Activated naive CD8-positive, alpha-beta T cell treated with anti-CD3 and anti-CD28 coated beads for 36 hours (primary cell): ENCODE measurements around the gene CDT1. TPM values are rescaled to one million over a fixed set of nuclear protein-coding genes. Genes with fewer than 3 reads are reported as not detected.

Source experiments
- DNase-seq: peaks from one replicate; pipeline ENCODE4 v3.0.0; 2021
- H3K27ac Mint-ChIP-seq: one replicate; pipeline ENCODE4 v1.8.0; 2022; ENCODE audit warnings: mild to moderate bottlenecking, moderate library complexity, mixed read lengths
- H3K27me3 Mint-ChIP-seq: one replicate; pipeline ENCODE4 v1.8.0; 2022; ENCODE audit warnings: mild to moderate bottlenecking, mixed read lengths
- H3K36me3 Mint-ChIP-seq: one replicate; pipeline ENCODE4 v1.8.0; 2021; ENCODE audit warnings: mild to moderate bottlenecking, mixed read lengths
- H3K4me1 Mint-ChIP-seq: one replicate; pipeline ENCODE4 v1.8.0; 2021; ENCODE audit warnings: mixed read lengths
- H3K4me3 Mint-ChIP-seq: one replicate; pipeline ENCODE4 v1.8.0; 2022; ENCODE audit warnings: mild to moderate bottlenecking, moderate library complexity, mixed read lengths
- H3K9me3 Mint-ChIP-seq: one replicate; pipeline ENCODE4 v1.8.0; 2022; ENCODE audit warnings: mixed read lengths
- total RNA-seq, 2 experiments: library from RNA; stranded (reverse); gene quantifications; one replicate each; pipeline ENCODE4 v1.2.3, GENCODE V29; 2021

CDT1 gene
- total RNA-seq, 2 experiments from 2014 or later, result 156 to 158 TPM

DNA sequence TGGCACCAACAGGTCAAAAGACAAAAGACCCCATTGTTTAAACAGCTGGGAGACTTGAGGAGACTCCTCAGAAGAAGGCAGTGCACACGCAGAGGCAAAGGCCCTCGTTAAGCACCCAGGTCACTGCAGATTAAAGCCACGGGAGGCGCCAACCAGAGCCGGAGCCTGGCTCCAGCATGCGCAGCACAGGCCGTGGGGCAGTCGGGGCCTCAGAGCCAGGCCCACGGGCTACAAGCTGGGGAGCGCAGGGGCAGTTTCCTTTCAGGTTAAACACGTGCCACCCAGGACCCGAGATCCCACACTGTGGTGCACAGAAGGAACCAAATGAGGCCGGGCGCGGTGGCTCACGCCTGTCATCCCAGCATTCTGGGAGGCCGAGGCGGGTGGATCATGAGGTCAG, 27.8 kb upstream of the CDT1 start:
- DNase-seq, result no peak
- Mint-ChIP-seq H3K4me3 (no peak overlapping the region), H3K27me3 (no peaks in the 10 kb centered on the region), H3K9me3 (no peaks in the 10 kb centered on the region), H3K4me1 (peaks cover 14% of the 10 kb centered on the region), H3K36me3 (no peaks in the 10 kb centered on the region), H3K27ac (no peak overlapping the region)

DNA sequence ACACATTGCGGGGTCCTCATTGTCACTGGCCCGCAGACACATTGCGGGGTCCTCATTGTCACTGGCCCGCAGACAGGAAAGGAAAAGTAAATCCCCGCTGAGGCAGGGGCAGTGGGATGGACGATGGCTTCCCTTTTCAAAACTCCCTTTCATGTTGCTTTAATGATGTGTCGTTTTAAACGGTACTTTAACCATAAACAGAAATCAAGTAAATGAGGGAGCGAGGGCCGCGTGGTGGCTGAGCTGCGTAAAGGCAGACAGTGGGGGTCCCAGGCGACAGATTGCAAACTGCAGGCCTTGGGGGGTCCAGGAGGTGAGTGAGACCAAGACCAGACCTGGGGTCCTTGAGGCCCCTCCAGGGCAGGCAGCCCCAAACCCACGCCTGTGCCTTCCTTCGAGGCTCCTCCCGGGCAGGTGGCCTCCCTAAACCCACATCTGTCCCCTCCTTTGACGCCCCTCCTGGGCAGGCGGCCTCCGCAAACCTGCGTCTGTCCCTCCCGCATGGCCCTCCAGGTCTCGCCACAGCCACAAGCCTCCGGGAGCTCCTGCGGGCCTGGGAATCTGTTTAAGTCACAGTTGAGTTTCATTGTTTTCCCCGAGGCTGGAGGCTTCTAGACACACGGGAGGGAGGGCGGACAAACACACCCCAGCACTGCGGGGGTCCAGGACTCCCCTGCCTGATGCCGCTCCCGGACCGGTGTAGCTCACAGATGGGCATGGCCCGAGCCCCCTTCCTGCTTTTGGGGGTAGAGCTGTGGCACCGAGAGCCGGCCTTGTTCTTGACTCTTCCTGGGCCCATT, 25.9 kb upstream of the CDT1 start:
- no peaks in the 10 kb centered on the region for H3K36me3 Mint-ChIP-seq
- H3K4me1 Mint-ChIP-seq, result peaks cover 27% of the 10 kb centered on the region
- H3K27ac Mint-ChIP-seq, result no peak overlapping the region
- no peaks in the 10 kb centered on the region for H3K9me3 Mint-ChIP-seq
- H3K4me3 Mint-ChIP-seq, result no peak overlapping the region
- no peaks in the 10 kb centered on the region for H3K27me3 Mint-ChIP-seq
- no peak for DNase-seq

DNA sequence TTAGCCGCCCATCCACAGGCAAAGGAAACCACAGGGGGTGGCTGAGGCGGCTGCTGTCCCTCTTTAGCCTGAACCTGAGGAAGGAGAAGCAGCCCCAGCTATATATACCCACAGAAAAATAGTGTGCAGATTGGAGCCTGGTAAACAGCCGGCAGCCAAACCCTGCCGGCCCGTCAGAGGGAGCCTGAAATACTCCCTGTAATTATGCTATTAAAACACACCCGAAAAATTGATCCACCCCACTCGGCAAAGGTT, 25.4 kb upstream of the CDT1 start:
- H3K27me3 Mint-ChIP-seq, result no peaks in the 10 kb centered on the region
- H3K27ac Mint-ChIP-seq, result no peak overlapping the region

DNA sequence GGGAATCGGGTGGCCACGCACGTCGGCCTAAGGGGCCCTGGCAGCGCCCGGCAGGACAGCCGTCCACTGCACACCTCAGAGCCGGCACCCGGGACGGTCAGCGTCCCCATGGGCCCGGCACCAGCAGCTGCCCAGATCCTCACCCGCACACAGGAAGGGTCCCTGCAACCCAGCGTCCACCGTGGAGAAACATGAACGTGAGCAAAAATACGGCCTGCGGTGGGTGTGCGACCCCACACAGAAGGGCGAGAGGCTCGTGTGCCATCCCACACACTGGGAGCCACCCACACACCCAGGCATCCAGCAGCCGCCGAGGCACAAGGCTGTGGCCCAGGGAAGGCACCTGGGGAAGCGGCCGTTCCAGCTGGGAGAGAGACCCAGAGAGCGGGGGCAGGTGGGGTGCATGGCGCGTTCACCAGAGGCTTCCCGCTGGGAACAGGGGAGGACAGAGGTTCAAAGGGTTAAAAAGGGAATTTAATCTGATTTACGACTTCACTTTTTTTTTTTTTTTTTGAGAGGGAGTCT, 25.0 kb upstream of the CDT1 start:
- no peaks in the 10 kb centered on the region for H3K27me3 Mint-ChIP-seq

More for the DNA sequence above, 25.4 kb upstream of the CDT1 start:
- DNase-seq, result no peak
- Mint-ChIP-seq H3K36me3 (no peaks in the 10 kb centered on the region), H3K4me1 (peaks cover 32% of the 10 kb centered on the region), H3K4me3 (no peak overlapping the region), H3K9me3 (no peaks in the 10 kb centered on the region)

DNA sequence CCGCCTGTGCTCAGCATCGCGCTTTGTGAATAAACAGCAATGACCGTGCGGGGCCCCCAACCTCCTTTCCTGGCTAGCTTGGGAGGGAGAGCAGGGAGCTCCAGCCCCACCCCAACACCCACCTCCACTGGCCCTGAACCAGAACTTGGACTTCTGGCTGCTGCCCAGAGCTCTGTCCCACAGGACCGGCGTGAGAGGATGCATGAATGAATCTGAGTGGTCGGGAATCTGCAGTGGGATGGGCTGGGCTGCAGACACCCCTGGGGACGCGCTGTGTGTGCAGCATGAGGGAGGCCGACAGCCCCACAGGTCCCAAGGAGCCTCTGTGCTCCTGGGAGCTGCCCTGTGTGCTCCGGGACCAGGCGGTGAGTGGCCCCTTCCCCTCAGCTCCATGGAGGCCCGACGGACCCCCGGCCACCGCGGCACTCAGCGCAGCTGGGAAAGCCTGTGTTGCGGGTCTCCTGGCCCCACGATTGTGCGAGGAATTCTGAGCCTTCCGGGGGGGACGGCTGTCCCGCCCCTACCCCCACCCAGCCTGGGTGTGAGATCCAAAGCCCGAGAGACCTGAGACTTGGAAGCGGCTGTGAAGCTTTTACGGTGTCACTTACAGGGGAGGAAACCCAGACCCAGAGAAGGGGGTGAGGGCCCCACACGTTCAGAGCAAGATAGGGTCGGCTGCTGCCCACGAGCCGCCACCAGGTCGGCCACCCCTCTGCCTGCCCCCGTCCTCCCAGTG, 24.0 kb upstream of the CDT1 start:
- no peak for DNase-seq
- Mint-ChIP-seq H3K4me1 (peaks cover 37% of the 10 kb centered on the region), H3K36me3 (no peaks in the 10 kb centered on the region), H3K9me3 (no peaks in the 10 kb centered on the region), H3K27me3 (no peaks in the 10 kb centered on the region), H3K27ac (peak overlapping the region; percentile 71), H3K4me3 (no peak overlapping the region)

More for the DNA sequence above, 25.0 kb upstream of the CDT1 start:
- Mint-ChIP-seq H3K9me3 (no peaks in the 10 kb centered on the region), H3K27ac (no peak overlapping the region), H3K4me1 (peaks cover 36% of the 10 kb centered on the region), H3K36me3 (no peaks in the 10 kb centered on the region), H3K4me3 (no peak overlapping the region)
- DNase-seq, result no peak

DNA sequence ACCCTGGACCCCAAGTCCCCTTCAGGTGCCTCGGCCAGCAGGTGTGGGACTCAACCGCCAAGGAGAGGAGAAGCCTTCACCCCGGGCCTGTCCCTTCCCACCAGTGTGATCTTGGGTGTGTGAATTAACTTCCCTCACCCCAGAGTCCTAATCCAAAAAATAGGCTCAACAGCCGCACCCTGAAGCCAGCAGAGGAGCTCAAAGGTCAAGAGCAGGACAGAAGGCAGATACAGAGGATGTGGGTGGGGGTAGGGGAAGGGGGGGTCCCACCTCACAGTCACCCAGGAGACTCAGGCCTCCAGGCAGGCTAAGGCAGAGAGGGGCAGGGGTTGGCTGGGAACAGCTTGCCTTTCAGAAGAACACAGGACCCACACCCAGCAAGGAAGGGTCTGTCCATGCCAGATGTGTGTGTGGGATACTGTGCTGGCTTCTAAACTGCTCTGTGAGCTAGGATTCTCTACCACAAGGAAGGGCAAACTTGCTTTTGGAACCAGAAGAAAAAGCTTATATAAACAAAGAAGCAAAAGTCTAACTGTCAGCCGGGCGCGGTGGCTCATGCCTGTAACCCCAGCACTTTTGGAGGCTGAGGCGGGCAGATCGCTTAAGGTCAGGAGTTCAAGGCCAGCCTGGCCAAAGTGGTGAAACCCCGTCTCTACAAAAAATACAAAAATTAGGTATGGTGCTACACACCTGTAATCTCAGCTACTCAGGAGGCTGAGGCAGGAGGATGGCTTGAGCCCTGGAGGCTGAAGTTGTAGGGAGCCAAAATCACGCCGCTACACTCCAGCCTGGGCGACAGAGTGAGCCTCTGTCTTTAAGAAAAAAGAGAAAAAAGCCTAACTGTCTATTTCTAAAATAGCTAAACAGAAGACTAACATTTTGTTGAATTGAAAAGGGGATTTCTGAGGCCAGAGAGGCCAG, 23.2 kb upstream of the CDT1 start:
- H3K4me1 Mint-ChIP-seq, result peaks cover 37% of the 10 kb centered on the region
- no peak for DNase-seq
- no peaks in the 10 kb centered on the region for H3K27me3 Mint-ChIP-seq
- peak overlapping the region; percentile 71 for H3K27ac Mint-ChIP-seq
- H3K36me3 Mint-ChIP-seq, result no peaks in the 10 kb centered on the region
- no peaks in the 10 kb centered on the region for H3K9me3 Mint-ChIP-seq
- peak overlapping the region; percentile 86 for H3K4me3 Mint-ChIP-seq

DNA sequence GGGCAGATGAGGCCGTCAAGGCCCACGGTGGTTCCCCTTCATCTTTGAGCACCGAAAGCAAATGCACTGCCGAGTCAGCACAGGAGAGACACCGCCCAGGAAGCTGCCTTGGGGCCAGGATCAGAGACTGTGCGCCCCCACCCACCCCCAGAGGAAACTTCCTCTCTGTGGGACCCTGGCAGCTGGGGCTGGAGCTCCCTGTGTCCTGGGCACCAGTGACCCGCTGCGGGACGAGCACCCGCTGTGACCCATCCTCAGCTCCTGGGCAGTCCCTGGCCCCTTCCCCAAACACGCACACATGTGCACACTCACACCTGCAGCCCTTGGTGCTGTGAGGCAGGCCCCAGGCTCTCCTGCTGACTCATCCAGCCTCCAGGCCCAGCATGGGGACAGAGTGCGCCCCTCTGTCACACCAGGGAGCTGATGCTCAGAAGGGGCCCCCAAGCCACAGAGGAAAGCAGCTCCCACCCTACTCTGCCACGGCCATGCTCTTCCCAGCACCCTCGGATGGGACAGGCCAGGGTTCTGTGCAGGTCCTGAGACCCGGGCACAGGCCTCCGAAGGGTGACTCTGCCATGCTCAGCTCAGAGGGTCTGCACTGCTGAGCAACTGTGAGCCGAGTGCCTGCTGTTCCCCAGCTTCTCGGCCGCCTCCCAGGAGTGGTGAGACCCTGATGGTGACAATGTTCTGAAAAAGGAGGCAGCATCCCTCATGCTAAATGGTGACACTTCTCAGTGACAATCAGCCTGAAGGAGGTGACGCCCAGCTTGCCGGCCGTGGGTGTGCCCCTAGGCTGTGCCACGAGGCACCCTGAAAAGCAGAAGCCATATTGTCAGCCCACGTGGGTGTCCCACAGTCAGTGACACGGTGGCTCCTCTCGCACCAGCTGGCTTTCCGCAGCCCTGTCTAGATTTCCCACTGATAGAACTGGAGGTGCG, 22.2 kb upstream of the CDT1 start:
- no peaks in the 10 kb centered on the region for H3K36me3 Mint-ChIP-seq
- no peaks in the 10 kb centered on the region for H3K9me3 Mint-ChIP-seq
- peak; percentile 70 for DNase-seq
- peak overlapping the region; percentile 86 for H3K4me3 Mint-ChIP-seq
- H3K27ac Mint-ChIP-seq, result peak overlapping the region; percentile 71
- H3K27me3 Mint-ChIP-seq, result no peaks in the 10 kb centered on the region
- peaks cover 38% of the 10 kb centered on the region for H3K4me1 Mint-ChIP-seq

DNA sequence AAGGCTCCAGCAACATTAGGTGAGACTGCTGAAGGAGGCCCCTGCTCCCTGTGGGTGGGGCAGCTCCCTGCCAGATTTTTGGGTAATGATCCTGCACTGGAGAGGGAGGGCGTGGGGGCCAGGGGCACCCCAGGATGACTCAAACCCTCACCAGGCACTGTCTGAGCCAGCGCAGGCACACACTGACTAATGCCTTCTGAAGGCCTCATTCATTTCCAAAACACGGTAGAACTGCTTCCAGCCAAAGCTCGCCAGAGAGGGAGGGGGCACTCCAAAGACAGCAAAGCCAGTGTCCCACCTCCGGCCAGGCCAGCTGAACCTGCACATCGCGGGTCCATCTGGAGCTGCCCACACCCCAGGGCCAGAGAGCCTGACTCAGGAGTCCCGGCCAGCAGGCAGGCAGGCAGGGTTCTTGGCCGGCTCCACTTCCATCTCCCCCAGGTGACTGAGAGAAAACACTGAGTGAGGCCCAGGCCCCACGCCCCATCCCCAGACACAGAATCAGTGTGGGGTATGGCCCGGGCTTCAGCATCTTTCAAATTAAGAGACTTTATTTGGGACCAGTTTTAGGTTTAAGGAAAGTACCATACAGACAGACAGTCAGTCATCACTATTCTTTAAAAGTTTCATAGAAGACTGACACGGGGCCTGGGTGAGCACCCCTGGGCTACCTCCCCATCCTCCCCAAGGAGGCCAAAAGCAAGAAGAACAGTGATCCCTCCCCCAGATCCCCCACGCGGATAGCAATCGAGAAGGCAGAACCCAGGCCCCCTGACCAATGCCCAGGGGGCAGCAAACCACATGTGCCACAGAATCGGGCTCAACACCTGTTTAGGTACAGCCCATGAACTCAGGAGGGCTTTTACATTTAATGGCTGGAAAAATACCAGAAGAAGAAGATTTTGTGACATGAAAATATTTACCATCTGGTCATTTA, 20.9 kb upstream of the CDT1 start:
- no peaks in the 10 kb centered on the region for H3K9me3 Mint-ChIP-seq
- peaks cover 38% of the 10 kb centered on the region for H3K4me1 Mint-ChIP-seq
- peak overlapping the region; percentile 71 for H3K27ac Mint-ChIP-seq
- no peaks in the 10 kb centered on the region for H3K27me3 Mint-ChIP-seq
- no peaks in the 10 kb centered on the region for H3K36me3 Mint-ChIP-seq
- DNase-seq, result peak; percentile 78
- peak overlapping the region; percentile 86 for H3K4me3 Mint-ChIP-seq

DNA sequence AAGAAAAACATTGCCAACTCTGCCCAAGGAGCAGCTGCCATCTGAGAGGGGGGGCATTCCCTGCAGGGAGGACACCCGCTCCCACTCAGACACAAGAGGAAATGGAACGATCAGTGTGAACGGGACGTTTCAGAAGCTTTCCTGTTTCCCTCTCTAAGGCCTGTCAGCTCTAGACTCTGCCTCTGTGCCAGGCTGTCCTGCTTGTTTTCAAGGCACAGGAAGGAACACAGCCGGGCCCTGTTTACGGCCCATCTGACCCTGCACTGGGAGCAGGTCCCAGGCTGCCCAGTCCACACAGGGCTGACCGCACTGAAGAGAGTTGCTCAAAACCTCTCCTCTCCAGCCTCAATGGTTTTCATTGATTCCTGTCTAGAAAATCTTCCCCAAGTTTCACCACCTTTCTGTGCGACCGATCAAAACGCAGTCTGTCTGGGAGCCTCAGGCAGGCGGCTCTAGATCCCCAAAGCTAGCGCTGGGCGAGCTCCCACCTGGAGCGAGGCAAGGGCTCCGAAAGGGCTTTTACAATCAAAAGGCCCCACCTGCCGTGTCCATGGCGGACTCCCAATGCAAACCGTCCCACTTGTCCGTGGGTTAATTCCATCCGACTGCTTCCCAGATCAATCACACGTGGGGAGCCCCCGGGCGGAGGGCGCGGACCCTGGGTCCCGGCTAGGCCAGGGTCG, 20.1 kb upstream of the CDT1 start:
- Mint-ChIP-seq H3K9me3 (no peaks in the 10 kb centered on the region), H3K27me3 (no peaks in the 10 kb centered on the region), H3K27ac (peak overlapping the region; percentile 71), H3K36me3 (no peaks in the 10 kb centered on the region), H3K4me1 (peaks cover 38% of the 10 kb centered on the region), H3K4me3 (peak overlapping the region; percentile 86)
- DNase-seq, result no peak

DNA sequence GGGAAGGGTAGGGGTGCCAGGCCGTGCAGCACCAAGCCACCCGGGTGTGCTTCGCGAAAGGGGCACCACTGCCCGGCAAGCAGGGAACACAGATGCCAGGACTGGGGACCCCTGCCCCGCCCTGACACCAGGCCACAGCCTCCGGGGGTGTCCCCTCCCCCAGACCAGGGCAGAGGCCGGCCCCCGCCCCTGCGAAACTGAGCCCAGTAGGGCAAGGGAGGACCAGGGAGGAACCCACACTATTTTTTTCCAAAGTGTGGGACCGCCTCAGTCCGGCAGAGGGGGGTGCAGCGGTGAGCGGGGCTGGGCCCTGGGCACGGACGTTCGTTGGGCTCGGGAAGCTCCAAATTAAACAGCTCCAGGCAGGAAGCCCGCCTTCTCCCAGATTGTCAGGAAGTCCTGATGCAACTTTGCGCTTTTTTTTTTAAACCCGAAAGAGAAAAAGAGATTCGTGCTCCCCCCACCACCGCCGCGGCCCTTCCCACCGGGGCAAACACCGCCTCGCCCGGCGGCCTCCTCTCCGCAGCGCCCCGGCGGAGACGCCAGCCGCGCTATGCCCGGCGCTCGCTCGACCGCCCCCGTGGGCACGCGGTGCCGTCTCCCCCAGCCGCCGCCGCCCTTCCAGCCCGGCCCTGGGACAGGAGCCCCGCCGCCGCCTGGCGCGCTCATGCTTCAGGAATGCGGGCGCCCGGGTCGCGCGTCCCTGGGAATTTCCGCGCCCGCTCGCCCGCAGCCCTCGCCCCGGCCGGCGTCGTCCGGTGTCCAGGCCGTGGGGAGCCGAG, 19.3 kb upstream of the CDT1 start:
- Mint-ChIP-seq H3K4me3 (peak overlapping the region; percentile 86), H3K9me3 (no peaks in the 10 kb centered on the region), H3K36me3 (no peaks in the 10 kb centered on the region), H3K27ac (peak overlapping the region; percentile 84), H3K4me1 (peaks cover 38% of the 10 kb centered on the region), H3K27me3 (no peaks in the 10 kb centered on the region)
- DNase-seq, result peak; percentile 57

DNA sequence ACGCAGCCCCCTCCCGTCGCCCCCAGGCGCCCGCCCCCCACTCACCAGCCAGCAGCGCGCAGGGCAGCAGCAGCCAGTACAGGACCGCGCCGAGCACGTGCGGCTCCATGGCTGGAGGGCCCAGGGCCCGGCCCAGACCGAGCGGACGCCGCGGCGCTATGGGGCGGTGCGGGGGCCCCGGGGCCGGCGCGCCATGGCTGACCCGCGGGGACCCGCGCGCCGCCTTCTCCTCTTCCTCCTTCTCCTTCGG, 18.8 kb upstream of the CDT1 start:
- H3K4me3 Mint-ChIP-seq, result peak overlapping the region; percentile 42
- H3K36me3 Mint-ChIP-seq, result no peaks in the 10 kb centered on the region
- H3K27me3 Mint-ChIP-seq, result no peaks in the 10 kb centered on the region
- no peak overlapping the region for H3K27ac Mint-ChIP-seq
- no peaks in the 10 kb centered on the region for H3K9me3 Mint-ChIP-seq
- DNase-seq, result no peak
- H3K4me1 Mint-ChIP-seq, result peaks cover 42% of the 10 kb centered on the region

DNA sequence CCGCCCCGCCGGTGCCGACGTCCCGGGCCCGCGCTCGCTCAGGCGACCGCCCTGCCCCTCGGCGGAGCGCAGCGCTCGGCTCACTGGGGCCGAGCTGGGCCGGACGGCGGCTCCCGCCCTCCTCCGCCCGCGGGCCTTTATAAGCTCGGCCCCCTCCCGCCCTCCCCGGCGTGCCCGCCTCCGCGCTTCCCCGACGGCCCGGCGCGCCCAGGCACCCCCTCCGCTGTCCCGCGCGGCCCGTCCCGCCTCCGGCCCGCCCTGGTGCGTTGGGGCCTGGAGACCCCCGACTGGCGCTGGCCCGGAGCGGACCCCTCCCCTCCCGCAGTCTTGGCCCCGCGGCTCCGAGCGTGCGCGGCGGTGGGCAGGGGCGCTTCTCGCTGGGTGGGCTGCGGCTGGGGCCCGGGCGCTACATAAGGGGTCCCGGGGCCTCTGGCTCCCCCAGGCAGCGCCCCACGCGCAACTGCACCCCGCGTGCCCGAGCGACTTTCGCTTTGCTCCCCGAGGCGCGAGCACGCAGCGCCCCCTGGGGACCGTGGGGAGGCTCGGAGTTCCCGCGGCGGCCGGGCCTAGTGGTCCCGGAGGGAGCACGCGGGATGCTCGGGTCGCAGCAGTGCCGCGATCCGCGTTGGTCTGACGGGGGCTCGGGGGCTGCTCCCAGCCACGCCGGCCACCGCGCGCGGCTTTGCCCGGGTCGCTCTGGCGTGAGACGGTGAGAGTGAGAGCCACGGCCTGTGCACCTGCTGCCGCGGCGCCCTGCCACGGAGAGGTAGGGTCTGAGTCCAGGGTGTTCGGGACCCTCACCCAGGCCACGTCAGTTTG, 18.3 kb upstream of the CDT1 start, which contains the start of gene PIEZO1:
Gene PIEZO1, minus strand, starts transcription at position 115 of the 819 bp plus-strand sequence. CDS start 256 bp downstream, outside the sequence.
- Mint-ChIP-seq H3K36me3 (no peaks in the 10 kb centered on the region), H3K27me3 (no peaks in the 10 kb centered on the region), H3K4me3 (peak within 1 kb of the TSS; percentile 86), H3K27ac (peak within 1 kb of the TSS; percentile 84), H3K9me3 (no peaks in the 10 kb centered on the region), H3K4me1 (peaks cover 44% of the 10 kb centered on the region)
- DNase-seq, result peak; percentile 79
